ENCODE results near the gene KCTD21.

DNA sequence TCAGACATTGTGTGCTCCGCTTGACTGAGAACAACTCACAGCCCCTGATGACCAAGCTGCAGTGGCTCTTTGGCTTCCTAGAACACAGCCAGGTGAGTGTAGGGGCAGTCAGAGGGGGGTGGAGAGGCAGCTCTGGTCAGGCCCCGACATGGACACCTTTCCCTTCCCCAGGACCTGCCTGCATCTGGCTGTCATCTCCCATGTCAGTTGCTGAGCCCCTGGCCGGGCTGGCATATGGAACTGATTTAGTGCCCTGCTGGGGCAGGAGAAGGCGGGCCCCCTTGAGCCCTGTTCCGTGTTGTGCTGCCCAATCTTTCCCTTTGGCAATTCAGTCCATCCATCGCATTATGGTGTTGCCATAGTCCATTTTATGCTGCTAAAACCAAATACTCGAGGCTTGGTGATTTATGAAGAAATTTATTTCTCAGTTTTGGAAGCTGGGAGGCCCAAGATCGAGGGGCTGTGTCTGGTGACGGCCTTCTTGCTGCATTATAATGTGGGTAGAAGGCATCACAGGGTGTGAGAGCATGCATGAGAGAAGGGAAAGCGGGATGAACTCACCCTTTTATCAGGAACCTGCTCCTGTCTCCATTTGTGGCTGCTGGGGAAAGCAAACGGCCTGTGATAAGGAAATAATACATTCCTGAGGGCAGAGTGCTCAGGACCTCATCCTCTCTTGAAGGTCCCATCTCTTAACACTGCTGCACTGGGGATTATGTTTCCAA, 19.3 kb upstream of the KCTD21 start:
- TF ChIP-seq, protein P1, sequence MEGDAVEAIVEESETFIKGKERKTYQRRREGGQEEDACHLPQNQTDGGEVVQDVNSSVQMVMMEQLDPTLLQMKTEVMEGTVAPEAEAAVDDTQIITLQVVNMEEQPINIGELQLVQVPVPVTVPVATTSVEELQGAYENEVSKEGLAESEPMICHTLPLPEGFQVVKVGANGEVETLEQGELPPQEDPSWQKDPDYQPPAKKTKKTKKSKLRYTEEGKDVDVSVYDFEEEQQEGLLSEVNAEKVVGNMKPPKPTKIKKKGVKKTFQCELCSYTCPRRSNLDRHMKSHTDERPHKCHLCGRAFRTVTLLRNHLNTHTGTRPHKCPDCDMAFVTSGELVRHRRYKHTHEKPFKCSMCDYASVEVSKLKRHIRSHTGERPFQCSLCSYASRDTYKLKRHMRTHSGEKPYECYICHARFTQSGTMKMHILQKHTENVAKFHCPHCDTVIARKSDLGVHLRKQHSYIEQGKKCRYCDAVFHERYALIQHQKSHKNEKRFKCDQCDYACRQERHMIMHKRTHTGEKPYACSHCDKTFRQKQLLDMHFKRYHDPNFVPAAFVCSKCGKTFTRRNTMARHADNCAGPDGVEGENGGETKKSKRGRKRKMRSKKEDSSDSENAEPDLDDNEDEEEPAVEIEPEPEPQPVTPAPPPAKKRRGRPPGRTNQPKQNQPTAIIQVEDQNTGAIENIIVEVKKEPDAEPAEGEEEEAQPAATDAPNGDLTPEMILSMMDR (IDR thresholded peaks at IDR 0.05 in 2 of 3, conservative IDR thresholded peaks at IDR 0.05 in 1 of 3; ENCODE audit: borderline replicate concordance in 1 of 3, insufficient read depth in 1 of 3, low read depth in 2 of 3, low read length in 2 of 3) = no peak
- no peak for TF ChIP-seq POLR2AphosphoS5 (IDR thresholded peaks at IDR 0.05; ENCODE audit: low read depth, low read length)
- no peak for TF ChIP-seq EZH2 (IDR thresholded peaks at IDR 0.05)
- TF ChIP-seq CEBPB (IDR thresholded peaks at IDR 0.05; ENCODE audit: low read depth) = no peak
- TF ChIP-seq, protein P2, sequence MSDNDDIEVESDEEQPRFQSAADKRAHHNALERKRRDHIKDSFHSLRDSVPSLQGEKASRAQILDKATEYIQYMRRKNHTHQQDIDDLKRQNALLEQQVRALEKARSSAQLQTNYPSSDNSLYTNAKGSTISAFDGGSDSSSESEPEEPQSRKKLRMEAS (IDR thresholded peaks at IDR 0.05) = no peak
- no peak for TF ChIP-seq JUND (IDR thresholded peaks at IDR 0.05)
- TF ChIP-seq EZH2phosphoT487 (IDR thresholded peaks at IDR 0.05; ENCODE audit: borderline replicate concordance) = no peak
- no peak for TF ChIP-seq POLR2A (IDR thresholded peaks at IDR 0.05; ENCODE audit: borderline replicate concordance, extremely low read depth, insufficient read depth, insufficient read length)
- no peak for TF ChIP-seq SIN3A (IDR thresholded peaks at IDR 0.05; ENCODE audit: low read depth)
- TF ChIP-seq ZNF274 (IDR thresholded peaks at IDR 0.05; ENCODE audit: low read depth, low read length) = no peak
- no peak for TF ChIP-seq ELF1 (IDR thresholded peaks at IDR 0.05; ENCODE audit: borderline replicate concordance, low read depth)
- TF ChIP-seq, protein P3, sequence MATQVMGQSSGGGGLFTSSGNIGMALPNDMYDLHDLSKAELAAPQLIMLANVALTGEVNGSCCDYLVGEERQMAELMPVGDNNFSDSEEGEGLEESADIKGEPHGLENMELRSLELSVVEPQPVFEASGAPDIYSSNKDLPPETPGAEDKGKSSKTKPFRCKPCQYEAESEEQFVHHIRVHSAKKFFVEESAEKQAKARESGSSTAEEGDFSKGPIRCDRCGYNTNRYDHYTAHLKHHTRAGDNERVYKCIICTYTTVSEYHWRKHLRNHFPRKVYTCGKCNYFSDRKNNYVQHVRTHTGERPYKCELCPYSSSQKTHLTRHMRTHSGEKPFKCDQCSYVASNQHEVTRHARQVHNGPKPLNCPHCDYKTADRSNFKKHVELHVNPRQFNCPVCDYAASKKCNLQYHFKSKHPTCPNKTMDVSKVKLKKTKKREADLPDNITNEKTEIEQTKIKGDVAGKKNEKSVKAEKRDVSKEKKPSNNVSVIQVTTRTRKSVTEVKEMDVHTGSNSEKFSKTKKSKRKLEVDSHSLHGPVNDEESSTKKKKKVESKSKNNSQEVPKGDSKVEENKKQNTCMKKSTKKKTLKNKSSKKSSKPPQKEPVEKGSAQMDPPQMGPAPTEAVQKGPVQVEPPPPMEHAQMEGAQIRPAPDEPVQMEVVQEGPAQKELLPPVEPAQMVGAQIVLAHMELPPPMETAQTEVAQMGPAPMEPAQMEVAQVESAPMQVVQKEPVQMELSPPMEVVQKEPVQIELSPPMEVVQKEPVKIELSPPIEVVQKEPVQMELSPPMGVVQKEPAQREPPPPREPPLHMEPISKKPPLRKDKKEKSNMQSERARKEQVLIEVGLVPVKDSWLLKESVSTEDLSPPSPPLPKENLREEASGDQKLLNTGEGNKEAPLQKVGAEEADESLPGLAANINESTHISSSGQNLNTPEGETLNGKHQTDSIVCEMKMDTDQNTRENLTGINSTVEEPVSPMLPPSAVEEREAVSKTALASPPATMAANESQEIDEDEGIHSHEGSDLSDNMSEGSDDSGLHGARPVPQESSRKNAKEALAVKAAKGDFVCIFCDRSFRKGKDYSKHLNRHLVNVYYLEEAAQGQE (IDR thresholded peaks at IDR 0.05; ENCODE audit: low read depth) = no peak

Data from HCT116 (cell line).